ACC112 (cell line): ENCODE results near the gene LYRM2.

ENCODE experiments used
- H2AFZ ChIP-seq: fragments of 200-600 bp; sonication (generic); one replicate; pipeline ENCODE4 v1.6.0; 2017; ENCODE audit warnings: antibody characterized with exemption, low read length; ENCODE audit not compliant: unreplicated experiment
- H3K27ac ChIP-seq: fragments of 200-600 bp; sonication (generic); 2 replicates; pipeline ENCODE4 v1.5.1; 2014; ENCODE audit warnings: low read depth, mild to moderate bottlenecking, antibody characterized with exemption, low read length, moderate library complexity
- H3K27me3 ChIP-seq: fragments of 200-600 bp; sonication (generic); 2 replicates; pipeline ENCODE4 v1.6.1; 2014; ENCODE audit warnings: mild to moderate bottlenecking, antibody characterized with exemption, low read length, moderate library complexity, mixed read lengths; ENCODE audit not compliant: insufficient read depth
- H3K36me3 ChIP-seq: fragments of 200-600 bp; sonication (generic); 2 replicates; pipeline ENCODE4 v1.6.1; 2016; ENCODE audit warnings: mild to moderate bottlenecking, antibody characterized with exemption, low read length, moderate library complexity, mixed read lengths; ENCODE audit not compliant: insufficient read depth
- H3K4me1 ChIP-seq: fragments of 200-600 bp; sonication (generic); one replicate; pipeline ENCODE4 v1.6.1; 2016; ENCODE audit warnings: low read length, mixed read lengths; ENCODE audit not compliant: insufficient read depth, unreplicated experiment, control insufficient read depth
- H3K4me3 ChIP-seq: fragments of 200-600 bp; sonication (generic); 2 replicates; pipeline ENCODE4 v1.5.1; 2014; ENCODE audit warnings: mild to moderate bottlenecking, low read depth, low read length
- H3K79me2 ChIP-seq: fragments of 200-600 bp; sonication (generic); one replicate; pipeline ENCODE4 v1.6.0; 2016; ENCODE audit warnings: low read length; ENCODE audit not compliant: control insufficient read depth, unreplicated experiment, insufficient read depth

Gene LYRM2

DNA sequence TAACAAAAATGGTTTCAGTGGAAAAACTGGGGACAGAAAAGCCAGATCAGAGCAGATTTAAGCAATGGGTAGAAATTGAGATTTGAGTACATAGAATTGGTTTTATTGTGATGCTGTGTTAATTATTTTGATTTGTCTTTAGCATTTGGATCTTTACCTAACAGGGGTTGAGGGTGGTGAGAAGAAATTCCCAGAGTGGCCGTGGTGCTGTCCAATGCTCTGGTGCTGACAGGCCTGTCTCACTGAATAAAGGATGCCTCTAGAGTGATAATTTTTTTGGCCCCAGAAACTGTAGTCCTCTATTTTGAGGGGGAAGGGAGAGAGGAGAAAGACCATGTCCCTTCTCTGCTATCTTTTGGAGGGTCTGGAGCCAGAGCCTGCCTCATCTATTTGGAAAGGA lies 79.1 kb downstream of the LYRM2 start:
- no peaks in the 10 kb centered on the region for H3K79me2 ChIP-seq
- no peak overlapping the region for H3K4me3 ChIP-seq
- H2AFZ ChIP-seq = no peak overlapping the region
- H3K36me3 ChIP-seq = no peaks in the 10 kb centered on the region
- H3K27me3 ChIP-seq = peaks cover 64% of the 10 kb centered on the region
- no peaks in the 10 kb centered on the region for H3K4me1 ChIP-seq
- H3K27ac ChIP-seq = no peak overlapping the region

DNA sequence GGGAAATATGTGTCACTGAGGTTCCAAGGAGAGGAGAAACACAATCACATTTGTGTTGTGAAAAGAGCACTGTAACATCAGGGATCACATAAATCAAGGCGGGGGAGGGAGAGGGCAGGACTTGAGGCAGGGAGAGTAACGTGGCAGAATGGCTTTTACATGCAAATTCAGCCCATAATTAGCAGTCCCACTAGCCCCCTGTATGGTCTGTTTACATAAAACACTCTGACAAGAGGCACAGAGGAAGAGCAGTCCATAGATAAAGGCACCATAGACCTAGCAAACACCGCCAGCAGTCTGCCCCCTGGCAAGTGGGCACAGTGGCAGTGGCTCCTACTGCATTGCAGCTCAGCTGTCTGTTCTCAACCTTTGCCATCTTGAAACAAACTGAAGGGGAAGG lies 82.7 kb downstream of the LYRM2 start:
- H3K79me2 ChIP-seq = no peaks in the 10 kb centered on the region
- H3K4me3 ChIP-seq = no peak overlapping the region
- H3K27me3 ChIP-seq = peaks cover 44% of the 10 kb centered on the region
- no peak overlapping the region for H3K27ac ChIP-seq
- H3K36me3 ChIP-seq = no peaks in the 10 kb centered on the region
- no peaks in the 10 kb centered on the region for H3K4me1 ChIP-seq
- H2AFZ ChIP-seq = no peak overlapping the region

DNA sequence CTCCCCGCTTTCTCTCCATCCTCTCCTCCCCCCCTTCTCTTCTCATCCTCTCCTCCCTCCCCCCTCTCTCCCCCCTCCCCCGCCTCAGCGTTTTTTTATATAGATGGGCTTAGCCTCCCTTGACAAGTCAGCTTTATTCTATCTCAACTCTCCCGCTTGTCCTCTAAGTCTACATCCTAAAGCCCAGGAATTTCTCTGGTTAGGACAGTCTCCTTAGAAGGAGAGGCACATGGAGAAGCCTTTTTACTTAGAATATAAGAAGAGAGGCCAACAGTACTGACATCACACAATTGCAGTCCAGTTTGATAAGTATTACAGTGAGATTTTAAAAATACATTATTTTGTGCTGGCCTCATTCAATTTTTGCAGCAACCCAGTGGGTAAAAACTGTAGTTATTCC lies 83.5 kb downstream of the LYRM2 start:
- H3K27ac ChIP-seq = no peak overlapping the region
- no peak overlapping the region for H2AFZ ChIP-seq
- H3K27me3 ChIP-seq = peaks cover 44% of the 10 kb centered on the region
- no peak overlapping the region for H3K4me3 ChIP-seq
- H3K79me2 ChIP-seq = no peaks in the 10 kb centered on the region
- H3K4me1 ChIP-seq = no peaks in the 10 kb centered on the region
- H3K36me3 ChIP-seq = no peaks in the 10 kb centered on the region

DNA sequence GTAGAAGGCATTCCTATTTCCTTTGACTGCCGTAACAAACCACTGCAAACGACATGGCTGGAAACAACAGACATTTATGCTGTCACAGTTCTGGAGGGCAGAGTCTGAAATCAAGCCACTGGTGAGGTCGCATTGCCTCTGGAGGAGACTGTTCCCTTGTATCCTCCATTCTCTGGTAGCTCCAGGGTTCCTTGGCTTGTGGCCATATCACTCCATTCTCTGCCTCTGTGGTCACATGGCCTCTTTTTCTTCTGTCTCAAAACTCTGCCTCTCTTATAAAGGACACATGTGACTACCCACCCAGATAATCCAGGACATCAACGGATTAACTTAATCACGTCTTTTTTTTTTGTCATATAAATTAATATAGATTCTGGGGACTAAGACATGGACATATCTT lies 84.4 kb downstream of the LYRM2 start:
- H3K4me3 ChIP-seq = no peak overlapping the region
- H3K27ac ChIP-seq = no peak overlapping the region
- H3K27me3 ChIP-seq = peaks cover 44% of the 10 kb centered on the region
- H3K4me1 ChIP-seq = no peaks in the 10 kb centered on the region
- no peaks in the 10 kb centered on the region for H3K79me2 ChIP-seq
- no peaks in the 10 kb centered on the region for H3K36me3 ChIP-seq
- no peak overlapping the region for H2AFZ ChIP-seq

DNA sequence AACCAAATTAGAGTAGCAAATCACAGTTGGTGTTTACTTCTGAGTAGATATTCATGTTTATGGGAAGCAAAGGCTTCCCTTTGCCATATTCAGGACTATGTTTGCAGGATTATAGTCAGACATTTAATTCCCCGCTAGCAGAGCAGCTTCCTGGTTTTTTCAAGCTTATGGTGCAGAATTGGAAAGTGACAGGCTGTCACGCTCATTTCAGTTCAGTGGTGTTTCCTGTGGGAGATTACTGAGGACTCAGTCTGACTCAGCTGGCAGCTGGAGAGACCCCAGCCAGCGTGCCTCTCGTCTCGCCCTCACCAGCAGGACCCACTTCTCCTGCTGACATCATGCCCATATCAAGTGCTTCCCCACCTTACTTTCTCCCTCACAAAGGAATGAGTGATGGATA lies 85.1 kb downstream of the LYRM2 start:
- peaks cover 41% of the 10 kb centered on the region for H3K27me3 ChIP-seq
- H2AFZ ChIP-seq = no peak overlapping the region
- H3K79me2 ChIP-seq = no peaks in the 10 kb centered on the region
- H3K4me3 ChIP-seq = no peak overlapping the region
- H3K4me1 ChIP-seq = no peaks in the 10 kb centered on the region
- H3K36me3 ChIP-seq = no peaks in the 10 kb centered on the region
- no peak overlapping the region for H3K27ac ChIP-seq

DNA sequence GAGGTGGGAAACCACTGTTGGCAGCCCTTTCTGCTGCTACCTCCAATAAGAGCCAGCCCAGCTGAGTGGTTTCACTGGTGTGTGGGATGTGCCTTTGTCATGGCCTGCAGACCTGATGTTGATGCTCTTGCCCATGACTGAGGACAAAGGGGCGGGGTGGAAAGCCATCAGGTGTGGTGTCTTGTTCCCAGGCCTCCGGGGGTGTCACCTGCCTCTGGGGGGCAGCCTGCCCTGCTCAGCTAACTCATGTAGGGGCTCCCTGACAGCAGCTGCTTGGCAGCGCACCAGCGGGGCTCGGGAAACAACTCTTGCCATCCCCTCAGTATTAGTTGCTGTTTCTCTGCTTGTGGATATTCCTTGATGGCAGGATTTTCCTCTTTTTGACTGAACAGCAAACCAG lies 91.3 kb downstream of the LYRM2 start:
- H3K27ac ChIP-seq = no peak overlapping the region
- no peaks in the 10 kb centered on the region for H3K4me1 ChIP-seq
- no peak overlapping the region for H3K4me3 ChIP-seq
- H3K27me3 ChIP-seq = peaks cover 12% of the 10 kb centered on the region
- H2AFZ ChIP-seq = no peak overlapping the region
- no peaks in the 10 kb centered on the region for H3K36me3 ChIP-seq
- no peaks in the 10 kb centered on the region for H3K79me2 ChIP-seq

DNA sequence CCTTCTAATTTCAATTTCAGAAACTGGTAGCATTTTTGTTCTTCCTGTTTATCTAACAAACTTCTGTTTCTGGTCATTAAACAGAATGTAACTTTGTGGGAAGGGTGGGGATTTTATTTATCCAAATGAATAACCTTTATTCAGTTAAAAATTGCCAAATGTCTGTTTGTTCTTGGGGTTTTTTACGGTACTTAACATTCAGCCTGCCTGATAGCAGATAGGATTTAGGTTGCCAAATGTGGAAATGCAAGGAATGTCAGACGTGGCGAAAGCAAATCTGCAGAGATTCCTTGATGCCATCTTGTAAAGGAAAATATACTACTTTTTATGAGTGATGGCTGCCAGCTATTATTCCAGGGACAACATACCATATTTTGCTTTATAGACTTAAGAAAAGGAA lies 95.7 kb downstream of the LYRM2 start:
- Histone ChIP-seq H3K27ac (no peak overlapping the region), H3K4me1 (no peaks in the 10 kb centered on the region), H2AFZ (no peak overlapping the region), H3K4me3 (no peak overlapping the region), H3K79me2 (no peaks in the 10 kb centered on the region), H3K27me3 (peaks cover 19% of the 10 kb centered on the region), H3K36me3 (no peaks in the 10 kb centered on the region)

DNA sequence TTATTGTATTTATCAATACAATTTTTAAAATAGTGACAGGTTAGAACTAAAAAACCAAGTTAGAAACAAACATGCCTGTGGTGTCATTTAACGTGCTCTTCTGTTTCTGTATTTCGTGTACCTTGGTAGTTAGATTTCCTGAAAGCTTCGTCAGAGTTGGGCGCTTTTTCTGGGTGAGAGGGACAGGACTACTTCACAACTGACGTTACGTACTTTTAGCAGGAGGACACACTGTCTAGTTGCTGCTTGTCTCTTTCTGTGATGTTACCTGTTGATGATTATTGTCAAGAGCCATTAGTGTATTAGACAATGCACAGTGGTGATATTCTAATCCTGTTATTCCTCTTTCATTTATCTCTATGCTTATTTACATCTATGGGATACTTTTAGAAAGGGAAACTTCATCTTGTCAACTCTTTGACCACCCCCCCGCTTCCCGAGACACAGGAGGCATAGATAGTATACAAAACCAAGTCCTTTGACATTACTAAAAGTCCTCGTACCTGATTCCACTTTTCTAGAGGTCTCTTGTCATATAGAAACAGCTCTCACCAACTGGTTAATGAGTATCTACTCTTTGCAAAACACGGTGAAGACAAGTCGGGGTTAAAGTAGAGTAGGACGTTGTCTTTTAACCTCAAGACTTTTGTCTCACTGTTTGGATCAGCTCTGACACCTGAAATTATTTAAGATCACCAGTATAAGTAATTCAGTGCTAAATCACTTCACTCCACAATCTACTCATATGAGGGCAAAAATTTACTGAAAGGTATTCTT lies 96.3 kb downstream of the LYRM2 start:
- no peak overlapping the region for H2AFZ ChIP-seq
- no peaks in the 10 kb centered on the region for H3K79me2 ChIP-seq
- no peaks in the 10 kb centered on the region for H3K36me3 ChIP-seq
- no peak overlapping the region for H3K4me3 ChIP-seq
- no peak overlapping the region for H3K27ac ChIP-seq
- no peaks in the 10 kb centered on the region for H3K4me1 ChIP-seq
- H3K27me3 ChIP-seq = peaks cover 19% of the 10 kb centered on the region

DNA sequence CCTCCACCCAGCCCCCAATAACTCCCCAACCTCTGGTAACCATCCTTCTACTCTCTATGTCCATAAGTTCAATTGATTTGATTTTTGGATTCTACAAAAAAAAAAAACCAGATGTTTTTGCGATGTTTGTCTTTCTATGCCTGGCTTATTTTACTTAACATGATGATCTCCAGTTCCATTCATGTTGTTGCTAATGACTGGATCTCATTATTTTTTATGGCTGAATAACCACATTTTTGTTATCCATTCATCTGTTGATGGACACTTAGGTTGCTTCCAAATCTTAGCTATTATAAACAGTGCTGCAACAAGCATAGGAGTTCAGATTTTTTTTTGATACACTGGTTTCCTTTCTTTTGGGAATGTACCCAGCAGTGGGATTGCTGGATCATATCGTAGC lies 98.8 kb downstream of the LYRM2 start:
- H3K79me2 ChIP-seq = no peaks in the 10 kb centered on the region
- H3K4me3 ChIP-seq = no peak overlapping the region
- no peaks in the 10 kb centered on the region for H3K36me3 ChIP-seq
- H3K4me1 ChIP-seq = no peaks in the 10 kb centered on the region
- H3K27me3 ChIP-seq = peaks cover 24% of the 10 kb centered on the region
- H3K27ac ChIP-seq = no peak overlapping the region
- H2AFZ ChIP-seq = no peak overlapping the region

DNA sequence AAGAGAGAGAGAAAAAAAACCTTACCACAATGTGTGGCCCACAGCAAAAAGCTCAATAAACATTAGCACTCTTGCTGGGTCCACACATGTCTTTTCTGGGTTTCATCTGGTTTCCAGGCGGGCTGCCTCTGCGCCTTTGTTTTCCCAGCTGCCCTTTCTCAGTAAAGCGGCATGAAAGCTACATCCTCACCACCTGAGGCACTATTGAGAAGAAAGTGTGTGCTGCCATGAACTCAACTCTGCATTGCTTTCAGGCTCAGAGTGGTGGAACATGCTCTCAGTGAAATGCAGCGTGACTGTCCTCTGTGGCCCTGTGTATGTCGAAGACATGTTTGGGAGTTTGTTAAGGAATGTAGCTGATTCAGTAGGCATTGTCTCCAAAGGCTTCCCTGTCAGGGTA lies 102.3 kb downstream of the LYRM2 start:
- peaks cover 17% of the 10 kb centered on the region; the same call in 1 of the 2 replicates for H3K27me3 ChIP-seq
- no peak overlapping the region for H2AFZ ChIP-seq
- H3K4me3 ChIP-seq = no peak overlapping the region
- no peaks in the 10 kb centered on the region for H3K79me2 ChIP-seq
- no peaks in the 10 kb centered on the region for H3K4me1 ChIP-seq
- no peak overlapping the region for H3K27ac ChIP-seq
- no peaks in the 10 kb centered on the region for H3K36me3 ChIP-seq

DNA sequence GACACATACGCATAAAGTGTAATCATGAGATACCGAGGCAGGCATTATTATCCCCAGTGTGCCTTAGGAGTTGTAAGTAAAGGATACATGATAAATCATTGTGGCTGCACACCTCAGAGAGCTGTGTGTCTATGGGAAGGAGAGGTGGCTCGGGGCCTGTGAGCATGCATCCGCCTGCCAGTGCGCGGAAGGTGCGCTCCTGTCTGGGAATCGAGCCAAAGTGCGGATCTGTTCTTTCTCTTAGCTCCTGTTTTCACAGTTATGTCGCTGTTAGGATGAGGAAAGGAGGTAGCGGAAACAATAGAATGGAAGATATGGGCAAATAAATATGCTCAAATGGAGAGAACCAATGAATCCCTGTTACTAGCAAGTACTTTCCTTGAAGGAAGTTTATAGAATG lies 107.6 kb downstream of the LYRM2 start:
- H3K27ac ChIP-seq = no peak overlapping the region
- no peaks in the 10 kb centered on the region for H3K36me3 ChIP-seq
- H3K4me3 ChIP-seq = no peak overlapping the region
- peaks cover 13% of the 10 kb centered on the region; the same call in 1 of the 2 replicates for H3K27me3 ChIP-seq
- H3K4me1 ChIP-seq = no peaks in the 10 kb centered on the region
- H2AFZ ChIP-seq = no peak overlapping the region
- H3K79me2 ChIP-seq = no peaks in the 10 kb centered on the region
